Duodenal mucosa (tissue), 2 donors: Measurements from ENCODE around the gene DAP3.
A peak's percentile ranks its signal among the peaks of the same experiment; 100 is the strongest.
"Not testable (repeated sequence)": the region's sequence is repeated elsewhere in the genome, so short reads cannot be mapped to it uniquely, and the experiment has no call there.

Source experiments
- H3K27ac ChIP-seq: one replicate; pipeline ENCODE4 v1.7.0; 2013; ENCODE audit warnings: low read depth, low read length
- H3K27me3 ChIP-seq, 2 donors: one replicate each; pipeline ENCODE4 v1.7.0; 2013; ENCODE audit warnings: low read length in 2 of 2, control low read depth in 1 of 2; ENCODE audit not compliant: insufficient read depth in 2 of 2, control insufficient read depth in 1 of 2
- H3K36me3 ChIP-seq, 2 donors: one replicate each; pipeline ENCODE4 v1.7.0; 2013; ENCODE audit warnings: low read length in 2 of 2, control low read depth in 1 of 2; ENCODE audit not compliant: insufficient read depth in 2 of 2, control insufficient read depth in 1 of 2
- H3K4me1 ChIP-seq, 2 donors: one replicate each; pipeline ENCODE4 v1.7.0; 2013; ENCODE audit warnings: low read length in 2 of 2, control low read depth in 1 of 2; ENCODE audit not compliant: insufficient read depth in 2 of 2, control insufficient read depth in 1 of 2
- H3K4me3 ChIP-seq, 2 donors: one replicate each; pipeline ENCODE4 v1.7.0; 2013; ENCODE audit warnings: low read length in 2 of 2, low read depth in 1 of 2
- H3K9ac ChIP-seq, 2 donors: one replicate each; pipeline ENCODE4 v1.7.0; 2013; ENCODE audit warnings: low read length in 2 of 2, low read depth in 1 of 2
- H3K9me3 ChIP-seq, 2 donors: one replicate each; pipeline ENCODE4 v1.7.0; 2013; ENCODE audit warnings: low read length in 2 of 2, control low read depth in 1 of 2; ENCODE audit not compliant: control insufficient read depth in 1 of 2

DAP3 gene

GRCh38 chr1:155680531-155680930, 8.4 kb upstream of the DAP3 start:
- H3K36me3 ChIP-seq, result peaks cover 19 to 47% of the 10 kb centered on the region in 2 donors
- H3K9ac ChIP-seq, result no peak overlapping the region
- no peak overlapping the region for H3K4me3 ChIP-seq
- no peaks in the 10 kb centered on the region for H3K27me3 ChIP-seq
- H3K27ac ChIP-seq, result no peak overlapping the region
- no peaks in the 10 kb centered on the region for H3K9me3 ChIP-seq
- no peaks in the 10 kb centered on the region for H3K4me1 ChIP-seq

GRCh38 chr1:155681776-155682175, 7.1 kb upstream of the DAP3 start:
- Histone ChIP-seq H3K27me3 (no peaks in the 10 kb centered on the region), H3K9ac (no peak overlapping the region), H3K4me1 (peaks cover 4 to 9% of the 10 kb centered on the region in 2 donors), H3K36me3 (peaks cover 11 to 35% of the 10 kb centered on the region in 2 donors), H3K9me3 (no peaks in the 10 kb centered on the region), H3K4me3 (no peak overlapping the region), H3K27ac (no peak overlapping the region)

- H3K27me3 ChIP-seq, result not testable (repeated sequence)
- peaks cover 0 to 11% of the 10 kb centered on the region in 2 donors for H3K9me3 ChIP-seq
- H3K4me1 ChIP-seq, result peaks cover 4 to 19% of the 10 kb centered on the region in 2 donors
- H3K27ac ChIP-seq, result peak overlapping the region; percentile 87
- H3K9ac ChIP-seq, result peak overlapping the region; percentile 73 to 97
- peak overlapping the region; percentile 87 to 93 for H3K4me3 ChIP-seq
- peaks cover 6 to 13% of the 10 kb centered on the region in 2 donors for H3K36me3 ChIP-seq
Observed at GRCh38 chr1:155687705-155688323, 1.1 kb upstream of the DAP3 start.

DNA sequence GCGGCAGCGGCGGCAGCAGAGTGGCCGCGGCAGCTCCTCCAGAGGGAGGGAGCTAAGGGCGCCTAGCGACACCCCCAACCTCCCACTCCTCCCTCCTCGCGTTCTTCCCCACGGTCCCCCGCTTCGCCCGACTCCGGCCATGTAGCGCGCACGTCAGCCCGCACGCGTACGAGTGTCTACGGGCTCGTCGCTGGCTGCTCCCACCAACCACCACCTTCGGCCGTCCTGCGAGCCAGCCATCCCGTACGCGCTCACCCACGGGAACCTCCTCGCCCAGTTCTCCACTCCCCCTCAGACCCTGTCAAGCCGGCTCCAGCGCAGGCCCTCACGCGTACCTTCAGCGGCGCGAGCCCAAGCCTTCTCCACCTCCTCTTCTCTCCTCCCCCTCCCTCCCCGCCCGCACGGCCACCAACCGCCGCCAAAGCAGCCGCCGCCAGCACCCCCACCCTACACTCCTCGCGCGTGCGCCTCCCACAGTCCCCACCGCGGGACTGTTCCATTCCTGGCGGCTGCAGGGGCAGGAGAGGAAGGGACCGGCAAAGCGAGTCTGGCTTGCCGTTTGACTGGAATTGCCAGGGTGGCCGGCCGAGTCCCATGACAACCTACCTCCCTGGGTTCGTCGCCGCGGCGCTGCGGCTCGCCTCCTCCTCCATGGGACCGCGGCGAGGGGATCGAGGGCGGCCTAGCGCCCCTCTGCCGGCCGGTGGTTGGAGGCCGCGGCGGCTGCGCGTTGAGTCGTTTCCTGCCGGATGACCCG, 389 bp upstream of the DAP3 start, which contains the start of gene YY1AP1:
Gene YY1AP1, minus strand, starts transcription at position 451 of the 757 bp plus-strand sequence. CDS start 8,338 bp downstream, outside the sequence.
- Histone ChIP-seq H3K4me3 (peak within 1 kb of the TSS; percentile 87 to 93), H3K27me3 (no peaks in the 10 kb centered on the region), H3K4me1 (peaks cover 4 to 19% of the 10 kb centered on the region in 2 donors), H3K36me3 (peaks cover 6 to 13% of the 10 kb centered on the region in 2 donors), H3K9ac (peak within 1 kb of the TSS; percentile 73 to 97), H3K9me3 (peaks cover 0 to 11% of the 10 kb centered on the region in 2 donors), H3K27ac (peak within 1 kb of the TSS; percentile 98)

DNA sequence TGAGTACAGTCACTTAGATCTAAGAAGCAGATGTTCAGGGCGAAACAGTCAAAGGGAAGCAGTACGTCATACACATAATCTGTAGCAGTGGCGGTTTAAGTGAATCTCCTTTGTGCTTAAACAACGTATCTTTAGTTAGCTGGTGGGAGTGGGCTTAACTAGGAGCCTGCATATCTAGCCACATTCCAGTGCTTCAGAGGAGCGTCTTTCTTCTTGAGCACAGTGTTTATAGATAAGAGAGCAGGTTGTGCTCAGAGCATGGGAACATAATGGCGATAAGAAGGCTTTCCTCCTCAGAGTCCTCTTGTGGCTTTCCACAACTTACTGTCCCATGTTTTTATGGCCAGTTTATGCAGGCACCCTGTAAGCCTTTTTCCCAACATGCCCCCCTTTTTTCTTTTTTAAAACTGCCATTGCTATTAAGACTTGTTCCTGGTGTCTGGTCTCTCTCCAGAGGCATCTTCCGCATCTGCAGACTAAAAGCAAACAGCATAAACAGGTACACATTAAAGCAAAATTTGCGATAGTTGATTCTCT, 3.2 kb downstream of the DAP3 start:
- Histone ChIP-seq H3K9ac (no peak overlapping the region), H3K4me3 (no peak overlapping the region), H3K36me3 (peaks cover 6 to 13% of the 10 kb centered on the region in 2 donors), H3K4me1 (peaks cover 5 to 10% of the 10 kb centered on the region in 2 donors), H3K27ac (no peak overlapping the region), H3K9me3 (peaks cover 0 to 11% of the 10 kb centered on the region in 2 donors), H3K27me3 (no peaks in the 10 kb centered on the region)

DNA sequence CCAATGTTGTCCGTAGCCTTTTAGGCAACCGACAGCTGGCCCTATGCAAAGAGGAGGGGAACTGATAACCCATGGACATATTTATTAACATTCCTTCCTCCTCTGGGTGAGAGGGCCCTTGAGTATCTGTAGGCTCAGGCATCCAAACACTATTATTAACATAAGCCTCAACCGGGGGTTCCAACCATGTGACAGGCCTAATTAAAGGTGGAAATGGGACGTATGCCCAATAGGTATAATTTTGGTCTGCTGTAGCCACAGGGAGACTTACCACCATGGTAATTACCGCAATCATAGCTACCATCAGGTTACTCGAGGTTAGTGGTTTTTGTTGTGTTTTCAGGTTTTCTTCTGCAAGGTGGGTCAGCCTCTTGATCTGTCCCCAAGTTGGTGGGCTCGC, 5.3 kb downstream of the DAP3 start:
- no peaks in the 10 kb centered on the region for H3K27me3 ChIP-seq

DNA sequence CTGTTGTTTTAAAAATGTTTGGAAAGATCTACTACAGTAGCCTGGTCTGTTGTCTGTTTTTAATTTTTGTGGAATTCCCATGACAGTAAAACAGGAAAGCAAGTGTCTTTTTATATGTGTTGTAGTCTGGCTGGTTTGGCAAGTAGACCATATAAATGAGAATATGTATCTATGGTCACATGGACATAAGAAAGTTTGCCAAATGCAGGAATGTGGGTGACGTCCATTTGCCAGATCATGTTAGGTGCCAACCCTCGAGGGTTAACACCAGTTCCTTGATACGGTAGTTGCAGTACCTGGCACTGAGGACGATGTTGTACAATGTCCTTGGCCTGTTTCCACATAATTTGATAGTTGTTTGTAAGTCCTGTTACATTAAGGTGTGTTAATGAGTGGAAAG, 6.2 kb downstream of the DAP3 start:
- Histone ChIP-seq H3K9ac (no peak overlapping the region), H3K36me3 (peaks cover 6 to 13% of the 10 kb centered on the region in 2 donors), H3K4me3 (peak overlapping the region in 1 of 2 donors; percentile 4), H3K4me1 (peaks cover 6 to 10% of the 10 kb centered on the region in 2 donors), H3K27me3 (no peaks in the 10 kb centered on the region), H3K9me3 (peaks cover 0 to 11% of the 10 kb centered on the region in 2 donors), H3K27ac (no peak overlapping the region)

More for the DNA sequence above, 5.3 kb downstream of the DAP3 start:
- H3K36me3 ChIP-seq, result peaks cover 6 to 13% of the 10 kb centered on the region in 2 donors
- H3K9ac ChIP-seq, result no peak overlapping the region
- H3K4me1 ChIP-seq, result peaks cover 10% of the 10 kb centered on the region in 2 donors
- no peak overlapping the region for H3K27ac ChIP-seq
- H3K4me3 ChIP-seq, result no peak overlapping the region
- H3K9me3 ChIP-seq, result peaks cover 0 to 11% of the 10 kb centered on the region in 2 donors

DNA sequence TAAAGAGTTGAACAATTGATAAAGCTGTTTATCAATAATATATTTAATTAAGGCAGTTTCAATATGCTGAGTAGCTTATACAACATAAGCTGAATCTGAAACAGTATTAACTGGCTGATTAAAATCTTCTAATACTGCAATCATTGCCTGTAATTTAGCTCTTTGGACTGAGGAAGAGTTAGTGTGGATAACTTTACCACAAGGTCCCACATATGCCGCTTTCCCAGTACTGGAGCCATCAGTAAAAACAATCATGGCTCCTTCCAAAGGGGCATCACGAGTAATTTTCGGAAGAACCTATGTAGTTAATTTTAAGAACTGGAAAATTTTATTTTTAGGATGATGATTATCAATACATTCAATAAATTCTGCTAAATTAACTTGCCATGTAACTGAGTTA, 6.7 kb downstream of the DAP3 start:
- Histone ChIP-seq H3K27me3 (no peaks in the 10 kb centered on the region), H3K9ac (no peak overlapping the region), H3K36me3 (peaks cover 6 to 13% of the 10 kb centered on the region in 2 donors), H3K4me1 (peaks cover under 1 to 10% of the 10 kb centered on the region in 2 donors), H3K4me3 (no peak overlapping the region), H3K9me3 (peaks cover 0 to 11% of the 10 kb centered on the region in 2 donors), H3K27ac (no peak overlapping the region)

DNA sequence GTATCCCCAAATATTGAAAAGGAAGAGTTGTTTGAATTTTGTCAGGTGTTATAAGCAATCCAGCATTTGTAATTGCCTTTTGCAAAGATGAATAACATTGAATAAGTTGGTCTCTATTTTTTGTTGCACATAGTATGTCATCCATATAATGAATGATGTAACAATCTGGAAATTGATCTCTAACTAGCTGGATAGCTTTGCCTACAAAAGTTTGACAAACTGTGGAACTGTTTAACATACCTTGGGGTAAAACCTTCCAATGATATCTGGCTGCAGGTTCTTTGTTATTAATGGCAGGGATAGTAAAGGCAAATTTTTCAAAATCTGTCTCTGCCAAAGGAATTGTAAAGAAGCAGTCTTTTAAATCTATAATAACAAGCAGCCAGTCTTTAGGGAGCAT, 7.6 kb downstream of the DAP3 start:
- no peak overlapping the region for H3K27ac ChIP-seq
- no peaks in the 10 kb centered on the region for H3K27me3 ChIP-seq
- peaks cover 0 to 10% of the 10 kb centered on the region in 2 donors for H3K4me1 ChIP-seq

GRCh38 chr1:155697046-155697445, 8.2 kb downstream of the DAP3 start:
- H3K4me3 ChIP-seq, result no peak overlapping the region

More for the DNA sequence above, 7.6 kb downstream of the DAP3 start:
- H3K36me3 ChIP-seq, result peaks cover 6 to 7% of the 10 kb centered on the region in 2 donors
- no peak overlapping the region for H3K4me3 ChIP-seq
- H3K9ac ChIP-seq, result no peak overlapping the region
- H3K9me3 ChIP-seq, result peaks cover 0 to 11% of the 10 kb centered on the region in 2 donors

More at GRCh38 chr1:155697046-155697445, 8.2 kb downstream of the DAP3 start:
- Histone ChIP-seq H3K4me1 (peaks cover 0 to 10% of the 10 kb centered on the region in 2 donors), H3K36me3 (peaks cover 1 to 3% of the 10 kb centered on the region in 2 donors), H3K9ac (no peak overlapping the region), H3K27me3 (no peaks in the 10 kb centered on the region), H3K9me3 (peaks cover 0 to 6% of the 10 kb centered on the region in 2 donors), H3K27ac (no peak overlapping the region)
